ENCODE measurements around the gene TACSTD2. TPM values are rescaled to one million over a fixed set of nuclear protein-coding genes. Genes with fewer than 3 reads are reported as not detected.
"Not testable (repeated sequence)": the region's sequence is repeated elsewhere in the genome, so short reads cannot be mapped to it uniquely, and the experiment has no call there.

TACSTD2 gene
- total and polyA plus RNA-seq, 4 donors: 1.6 to 4.8 (median 4.7) TPM

DNA sequence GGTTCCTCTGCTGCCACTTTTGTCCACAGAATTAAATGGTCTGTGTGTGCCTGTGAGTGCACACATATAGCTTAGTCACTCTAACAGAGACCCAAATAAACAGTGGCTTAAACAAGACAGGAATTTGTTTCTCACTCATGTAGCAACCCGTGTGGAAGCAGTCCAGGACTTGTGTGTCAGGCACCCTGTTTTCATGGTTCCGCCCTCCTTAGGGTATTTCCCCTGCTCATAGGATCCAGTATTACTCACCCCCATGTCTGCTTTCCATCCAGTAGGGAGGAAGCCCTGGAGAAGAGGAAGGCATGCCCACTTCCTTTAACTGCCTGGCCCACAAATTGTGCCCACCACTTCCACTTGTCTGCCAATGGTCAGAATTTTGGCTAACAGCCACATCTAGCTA, 41.3 kb upstream of the TACSTD2 start:
- H3K4me1 ChIP-seq (ENCODE audit: control insufficient read depth in 1 of 2, insufficient read depth in 2 of 2, low read length in 2 of 2): peaks cover 0 to 4% of the 10 kb centered on the region in 2 donors
- peak; percentile 79 to 86 for DNase-seq
- no peaks in the 10 kb centered on the region for H3K9me3 ChIP-seq (ENCODE audit: control insufficient read depth, low read length)
- no peak overlapping the region for H3K4me3 ChIP-seq (ENCODE audit: low read length in 2 of 2)
- no peaks in the 10 kb centered on the region for H3K27me3 ChIP-seq (ENCODE audit: control insufficient read depth in 1 of 2, insufficient read depth in 2 of 2, low read length in 1 of 2)
- intact Hi-C loops (cut with DNase I): loop anchor here in 1 of 2 donors (2.0 kb wide), 1 partner anchor 26 kb away; no protein-coding TSS in a partner anchor
- no peaks in the 10 kb centered on the region for H3K36me3 ChIP-seq (ENCODE audit: control insufficient read depth in 1 of 2, insufficient read depth in 2 of 2, low read length in 1 of 2)
- 34 to 40% methylated on average over 2 of the region's 2 CpGs for WGBS, 2 donors
- peak; percentile 76 for ATAC-seq (ENCODE audit: low FRiP score)
- peak overlapping the region in 1 of 2 donors; percentile 61 for H3K27ac ChIP-seq (ENCODE audit: low read depth in 1 of 2, low read length in 2 of 2)

DNA sequence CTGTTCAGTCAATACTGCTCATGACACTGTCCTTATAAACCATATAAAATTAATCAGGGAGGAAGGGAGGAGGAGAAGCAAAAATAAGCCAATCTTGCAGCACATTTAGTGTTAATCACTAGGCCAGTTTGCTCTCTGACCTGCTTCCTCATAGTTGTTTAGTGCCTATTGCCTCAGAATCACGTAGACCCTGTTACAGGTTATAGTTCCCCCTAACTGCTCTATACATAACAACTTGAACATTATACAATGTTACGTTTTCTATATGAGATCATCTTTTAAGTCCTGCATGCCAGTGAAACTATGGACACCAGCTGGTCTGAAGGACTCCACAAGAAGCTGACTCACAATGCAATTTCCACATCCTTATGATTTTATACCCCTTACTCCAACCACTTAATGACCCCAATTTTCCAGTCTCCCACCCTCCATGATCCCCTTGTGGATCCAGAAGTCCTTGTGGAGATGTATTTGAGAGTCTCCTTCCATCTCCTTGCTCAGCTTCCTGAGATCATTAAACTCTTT, 34.9 kb upstream of the TACSTD2 start:
- Histone ChIP-seq H3K4me1 (ENCODE audit: control insufficient read depth in 1 of 2, insufficient read depth in 2 of 2, low read length in 2 of 2) (no peaks in the 10 kb centered on the region), H3K27ac (ENCODE audit: low read depth in 1 of 2, low read length in 2 of 2) (no peak overlapping the region), H3K36me3 (ENCODE audit: control insufficient read depth in 1 of 2, insufficient read depth in 2 of 2, low read length in 1 of 2) (no peaks in the 10 kb centered on the region), H3K9me3 (ENCODE audit: control insufficient read depth, low read length) (peaks cover 2% of the 10 kb centered on the region), H3K27me3 (ENCODE audit: control insufficient read depth in 1 of 2, insufficient read depth in 2 of 2, low read length in 1 of 2) (no peaks in the 10 kb centered on the region), H3K4me3 (ENCODE audit: low read length in 2 of 2) (no peak overlapping the region)
- intact Hi-C loops (cut with DNase I): no loop called here
- no peak for ATAC-seq (ENCODE audit: low FRiP score)
- WGBS, 2 donors: 81 to 91% methylated on average over 2 of the region's 2 CpGs
- no peak for DNase-seq

DNA sequence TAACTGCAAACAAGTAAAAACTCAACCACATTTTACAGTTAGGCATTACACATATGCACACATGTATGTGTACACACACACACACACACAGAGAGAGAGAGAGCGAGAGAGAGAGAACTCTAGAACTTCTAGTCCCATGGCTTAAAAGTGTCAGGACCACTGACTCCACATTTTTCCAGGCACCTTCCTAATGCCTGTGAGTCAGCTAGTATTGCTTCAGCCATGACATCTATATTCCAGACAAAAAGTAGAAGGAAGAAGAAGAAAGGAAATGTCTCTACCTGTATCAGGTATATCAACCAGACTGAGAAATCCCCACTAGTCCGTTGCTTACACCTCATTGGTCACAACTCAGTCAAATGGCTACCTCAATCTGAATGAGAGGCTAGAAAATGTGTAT, 31.9 kb upstream of the TACSTD2 start:
- ATAC-seq (ENCODE audit: low FRiP score) (no peak), DNase-seq (no peak)
- no peak overlapping the region for H3K4me3 ChIP-seq (ENCODE audit: low read length in 2 of 2)
- no peak overlapping the region for H3K27ac ChIP-seq (ENCODE audit: low read depth in 1 of 2, low read length in 2 of 2)
- no peaks in the 10 kb centered on the region for H3K4me1 ChIP-seq (ENCODE audit: control insufficient read depth in 1 of 2, insufficient read depth in 2 of 2, low read length in 2 of 2)
- no peaks in the 10 kb centered on the region for H3K36me3 ChIP-seq (ENCODE audit: control insufficient read depth in 1 of 2, insufficient read depth in 2 of 2, low read length in 1 of 2)
- H3K9me3 ChIP-seq (ENCODE audit: control insufficient read depth, low read length): peaks cover 2% of the 10 kb centered on the region
- 91 to 95% methylated on average over 2 of the region's 2 CpGs for WGBS, 2 donors
- no peaks in the 10 kb centered on the region for H3K27me3 ChIP-seq (ENCODE audit: control insufficient read depth in 1 of 2, insufficient read depth in 2 of 2, low read length in 1 of 2)
- intact Hi-C loops (cut with DNase I): no loop called here

DNA sequence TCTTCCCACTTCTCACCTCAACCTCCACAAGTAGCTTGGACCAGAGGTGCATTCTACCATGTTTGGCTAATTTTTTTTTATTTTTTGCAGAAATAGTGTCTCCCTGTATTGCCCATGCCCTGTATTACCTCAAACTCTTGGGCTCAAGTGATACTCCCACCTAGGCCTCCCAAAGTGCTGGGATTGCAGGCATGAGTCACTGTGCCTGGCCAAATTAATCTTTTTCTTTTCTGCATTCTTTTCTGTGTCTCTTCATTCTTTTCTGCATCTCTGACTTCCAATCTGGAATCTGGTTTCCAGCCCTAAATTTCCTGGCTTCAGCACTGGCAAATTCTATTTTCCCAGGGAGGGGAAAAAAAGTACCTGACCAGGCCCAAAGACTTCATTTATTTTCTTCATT, 31.2 kb upstream of the TACSTD2 start:
- no peak overlapping the region for H3K27ac ChIP-seq (ENCODE audit: low read depth in 1 of 2, low read length in 2 of 2)
- DNase-seq: no peak
- intact Hi-C loops (cut with DNase I): no loop called here
- peaks cover 2% of the 10 kb centered on the region for H3K9me3 ChIP-seq (ENCODE audit: control insufficient read depth, low read length)
- no peak overlapping the region for H3K4me3 ChIP-seq (ENCODE audit: low read length in 2 of 2)
- no peaks in the 10 kb centered on the region for H3K4me1 ChIP-seq (ENCODE audit: control insufficient read depth in 1 of 2, insufficient read depth in 2 of 2, low read length in 2 of 2)
- H3K36me3 ChIP-seq (ENCODE audit: control insufficient read depth in 1 of 2, insufficient read depth in 2 of 2, low read length in 1 of 2): no peaks in the 10 kb centered on the region
- ATAC-seq (ENCODE audit: low FRiP score): no peak
- no peaks in the 10 kb centered on the region for H3K27me3 ChIP-seq (ENCODE audit: control insufficient read depth in 1 of 2, insufficient read depth in 2 of 2, low read length in 1 of 2)

DNA sequence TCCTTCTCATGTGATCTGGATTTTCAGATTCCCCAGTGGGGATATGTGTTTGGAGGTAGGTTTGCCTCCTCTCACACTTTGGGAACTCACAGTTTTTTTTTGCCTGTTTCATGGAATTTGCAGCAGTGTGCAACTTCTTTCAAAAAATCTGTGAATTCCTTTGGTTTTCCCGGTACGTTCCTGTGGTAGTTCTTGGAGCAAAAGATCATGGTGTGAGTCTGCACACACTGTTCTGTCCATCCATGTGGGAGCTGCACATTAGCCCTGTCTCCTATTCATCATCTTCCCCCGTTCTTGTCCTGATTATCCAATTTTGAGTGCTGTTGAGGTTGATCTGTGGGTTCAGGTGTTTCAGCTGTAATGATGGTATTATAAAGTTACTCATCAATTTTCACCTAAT, 30.3 kb upstream of the TACSTD2 start:
- Histone ChIP-seq H3K27ac (ENCODE audit: low read depth in 1 of 2, low read length in 2 of 2) (no peak overlapping the region), H3K9me3 (ENCODE audit: control insufficient read depth, low read length) (no peaks in the 10 kb centered on the region)
- intact Hi-C loops (cut with DNase I): no loop called here

DNA sequence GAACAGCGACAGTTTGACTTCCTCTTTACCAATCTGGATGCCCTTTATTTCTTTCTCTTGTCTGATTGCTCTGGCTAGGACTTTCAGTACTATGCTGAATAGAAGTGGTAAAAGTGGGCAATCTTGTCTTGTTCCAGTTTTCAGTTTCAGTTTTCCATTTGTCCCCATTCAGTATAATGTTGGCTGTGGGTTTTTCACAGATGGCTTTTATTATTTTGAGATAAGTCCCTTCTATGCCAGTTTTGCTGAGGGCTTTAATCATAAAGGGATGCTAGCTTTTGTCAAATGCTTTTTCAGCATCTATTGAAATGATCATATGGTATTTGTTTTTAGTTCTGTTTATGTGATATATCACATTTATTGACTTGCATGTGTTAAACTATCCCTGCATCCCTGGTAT, 24.9 kb upstream of the TACSTD2 start:
- H3K36me3 ChIP-seq (ENCODE audit: control insufficient read depth in 1 of 2, insufficient read depth in 2 of 2, low read length in 1 of 2); H3K9me3 ChIP-seq (ENCODE audit: control insufficient read depth, low read length); intact Hi-C loops (cut with DNase I); ATAC-seq (ENCODE audit: low FRiP score); H3K27me3 ChIP-seq (ENCODE audit: control insufficient read depth in 1 of 2, insufficient read depth in 2 of 2, low read length in 1 of 2); H3K4me3 ChIP-seq (ENCODE audit: low read length in 2 of 2); DNase-seq; H3K4me1 ChIP-seq (ENCODE audit: control insufficient read depth in 1 of 2, insufficient read depth in 2 of 2, low read length in 2 of 2); H3K27ac ChIP-seq (ENCODE audit: low read depth in 1 of 2, low read length in 2 of 2): not testable (repeated sequence)
- WGBS, 2 donors: 97% methylated on average over 1 of the region's 1 CpG

More for the DNA sequence above, 30.3 kb upstream of the TACSTD2 start:
- 65 to 75% methylated on average over 3 of the region's 3 CpGs for WGBS, 2 donors
- Histone ChIP-seq H3K36me3 (ENCODE audit: control insufficient read depth in 1 of 2, insufficient read depth in 2 of 2, low read length in 1 of 2) (no peaks in the 10 kb centered on the region), H3K4me1 (ENCODE audit: control insufficient read depth in 1 of 2, insufficient read depth in 2 of 2, low read length in 2 of 2) (no peaks in the 10 kb centered on the region), H3K4me3 (ENCODE audit: low read length in 2 of 2) (no peak overlapping the region), H3K27me3 (ENCODE audit: control insufficient read depth in 1 of 2, insufficient read depth in 2 of 2, low read length in 1 of 2) (no peaks in the 10 kb centered on the region)
- ATAC-seq (ENCODE audit: low FRiP score): no peak
- DNase-seq: no peak

DNA sequence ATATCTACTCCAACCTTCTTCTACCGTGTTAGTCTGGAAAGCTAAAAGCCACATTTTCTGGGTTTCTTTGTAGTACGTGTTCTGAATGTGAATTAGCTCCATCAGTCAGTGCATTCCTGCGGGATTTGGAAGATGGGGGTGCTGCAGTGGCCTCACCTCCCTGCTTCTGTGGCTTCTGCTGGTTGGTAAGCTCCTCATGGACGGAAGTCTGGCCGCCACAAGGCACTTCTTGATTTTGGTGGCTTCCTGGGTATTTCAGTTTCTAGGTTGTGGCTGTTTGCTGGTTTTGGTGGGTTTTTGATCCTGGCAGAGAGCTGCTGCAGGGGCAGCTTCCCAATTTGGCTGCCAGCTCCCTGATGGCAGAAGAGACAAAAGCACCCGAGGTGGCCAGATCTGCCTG, 20.9 kb upstream of the TACSTD2 start:
- no peak overlapping the region for H3K27ac ChIP-seq (ENCODE audit: low read depth in 1 of 2, low read length in 2 of 2)
- WGBS, 2 donors: 84 to 87% methylated on average over 6 of the region's 6 CpGs

DNA sequence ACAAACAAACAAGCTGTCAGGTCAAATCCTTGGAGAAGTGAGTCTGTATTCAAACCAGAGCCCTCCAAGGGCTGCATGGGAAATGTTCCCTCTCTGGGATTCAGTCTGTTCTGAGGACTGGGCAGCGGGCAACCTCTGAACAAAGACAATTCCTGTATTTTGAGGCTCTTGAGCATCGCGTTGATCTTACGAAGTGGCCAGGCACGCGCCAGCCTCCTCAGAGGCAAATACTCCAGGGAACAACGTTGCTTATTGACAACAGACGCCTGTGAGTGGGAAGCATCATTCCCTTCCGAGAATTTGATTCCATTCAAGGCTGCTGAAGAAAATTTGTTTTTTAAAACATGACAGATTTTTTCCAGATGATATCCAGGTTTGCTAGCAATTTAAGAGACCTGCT, 20.0 kb upstream of the TACSTD2 start:
- Histone ChIP-seq H3K36me3 (ENCODE audit: control insufficient read depth in 1 of 2, insufficient read depth in 2 of 2, low read length in 1 of 2) (no peaks in the 10 kb centered on the region), H3K4me3 (ENCODE audit: low read length in 2 of 2) (no peak overlapping the region), H3K4me1 (ENCODE audit: control insufficient read depth in 1 of 2, insufficient read depth in 2 of 2, low read length in 2 of 2) (peaks cover 2% of the 10 kb centered on the region in 2 donors), H3K27me3 (ENCODE audit: control insufficient read depth in 1 of 2, insufficient read depth in 2 of 2, low read length in 1 of 2) (no peaks in the 10 kb centered on the region), H3K9me3 (ENCODE audit: control insufficient read depth, low read length) (no peaks in the 10 kb centered on the region), H3K27ac (ENCODE audit: low read depth in 1 of 2, low read length in 2 of 2) (no peak overlapping the region)
- intact Hi-C loops (cut with DNase I): no loop called here
- WGBS, 2 donors: 57 to 63% methylated on average over 9 of the region's 9 CpGs
- ATAC-seq (ENCODE audit: low FRiP score): no peak
- no peak for DNase-seq

More for the DNA sequence above, 20.9 kb upstream of the TACSTD2 start:
- intact Hi-C loops (cut with DNase I): no loop called here
- ATAC-seq (ENCODE audit: low FRiP score) (no peak), DNase-seq (no peak)
- no peaks in the 10 kb centered on the region for H3K36me3 ChIP-seq (ENCODE audit: control insufficient read depth in 1 of 2, insufficient read depth in 2 of 2, low read length in 1 of 2)
- no peaks in the 10 kb centered on the region for H3K4me1 ChIP-seq (ENCODE audit: control insufficient read depth in 1 of 2, insufficient read depth in 2 of 2, low read length in 2 of 2)
- H3K9me3 ChIP-seq (ENCODE audit: control insufficient read depth, low read length): no peaks in the 10 kb centered on the region
- H3K27me3 ChIP-seq (ENCODE audit: control insufficient read depth in 1 of 2, insufficient read depth in 2 of 2, low read length in 1 of 2): no peaks in the 10 kb centered on the region
- H3K4me3 ChIP-seq (ENCODE audit: low read length in 2 of 2): no peak overlapping the region

DNA sequence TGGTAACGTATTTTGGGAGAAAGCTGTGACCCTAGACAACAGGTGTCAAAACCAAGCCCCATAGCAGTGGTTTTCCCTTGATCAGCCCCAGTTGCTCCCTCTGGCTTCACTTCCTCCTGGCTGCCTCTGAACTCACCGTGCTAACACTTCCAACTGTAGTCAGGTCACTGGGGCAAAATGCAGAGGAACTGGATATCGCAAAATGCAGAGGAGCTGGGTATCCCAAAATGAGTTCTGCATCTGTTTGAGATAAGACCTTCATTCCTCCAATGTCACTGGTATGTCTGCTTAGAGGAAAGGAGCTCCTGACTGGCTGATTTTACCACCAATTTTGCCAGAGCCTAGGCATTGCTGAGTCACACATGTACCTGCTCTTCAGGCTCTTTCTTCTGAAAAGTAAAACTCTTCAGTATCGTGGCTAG, 19.6 kb upstream of the TACSTD2 start:
- H3K36me3 ChIP-seq (ENCODE audit: control insufficient read depth in 1 of 2, insufficient read depth in 2 of 2, low read length in 1 of 2): no peaks in the 10 kb centered on the region
- ATAC-seq (ENCODE audit: low FRiP score) (no peak), DNase-seq (no peak)
- no peak overlapping the region for H3K27ac ChIP-seq (ENCODE audit: low read depth in 1 of 2, low read length in 2 of 2)
- 56 to 67% methylated on average over 4 of the region's 4 CpGs for WGBS, 2 donors
- intact Hi-C loops (cut with DNase I): no loop called here
- no peaks in the 10 kb centered on the region for H3K9me3 ChIP-seq (ENCODE audit: control insufficient read depth, low read length)
- peaks cover 6% of the 10 kb centered on the region in 2 donors for H3K4me1 ChIP-seq (ENCODE audit: control insufficient read depth in 1 of 2, insufficient read depth in 2 of 2, low read length in 2 of 2)
- no peaks in the 10 kb centered on the region for H3K27me3 ChIP-seq (ENCODE audit: control insufficient read depth in 1 of 2, insufficient read depth in 2 of 2, low read length in 1 of 2)
- H3K4me3 ChIP-seq (ENCODE audit: low read length in 2 of 2): no peak overlapping the region

All from aorta (tissue), 5 donors.